HepG2 (cell line): ENCODE measurements around the gene ISCU. TPM values are rescaled to one million over a fixed set of nuclear protein-coding genes. Genes with fewer than 3 reads are reported as not detected.

Experiments used
- BCL3 ChIP-seq: sonication (generic); formaldehyde crosslinking; IDR thresholded peaks from 2 replicates; pipeline ENCODE4 v1.5.1; 2020; ENCODE audit warnings: mild to moderate bottlenecking, missing genetic modification reagents, moderate library complexity
- KLF12 ChIP-seq: sonication (generic); formaldehyde crosslinking; IDR thresholded peaks from 2 replicates; pipeline ENCODE4 v1.4.0; 2020; ENCODE audit warnings: missing genetic modification reagents, borderline replicate concordance
- MEIS1 ChIP-seq: sonication (generic); formaldehyde crosslinking; IDR thresholded peaks from 2 replicates; pipeline ENCODE4 v1.9.0; 2021; ENCODE audit warnings: mild to moderate bottlenecking, missing genetic modification reagents, moderate library complexity, borderline replicate concordance
- MTERF4 ChIP-seq: sonication (generic); formaldehyde crosslinking; IDR thresholded peaks from 2 replicates; pipeline ENCODE4 v1.8.0; 2023; ENCODE audit warnings: mild to moderate bottlenecking, missing genetic modification reagents
- MXD1 ChIP-seq: sonication (generic); formaldehyde crosslinking; IDR thresholded peaks from 2 replicates; pipeline ENCODE4 v1.4.0; 2020; ENCODE audit warnings: mild to moderate bottlenecking, missing genetic modification reagents
- PITX1 ChIP-seq: sonication (generic); formaldehyde crosslinking; IDR thresholded peaks from 2 replicates; pipeline ENCODE4 v1.5.1; 2020; ENCODE audit warnings: mild to moderate bottlenecking, missing genetic modification reagents
- POLR2AphosphoS2 ChIP-seq: IDR thresholded peaks from 2 replicates; pipeline ENCODE4 v1.6.1; 2011; ENCODE audit warnings: low read depth, low read length, improper control_type of control experiment
- RELA ChIP-seq: sonication (generic); formaldehyde crosslinking; IDR thresholded peaks from 2 replicates; pipeline ENCODE4 v1.4.0; 2020; ENCODE audit warnings: missing genetic modification reagents
- SP1 ChIP-seq, 2 experiments: fragments of 450-650 bp in 1 of 2; sonication (generic) in 1 of 2; formaldehyde crosslinking in 1 of 2; IDR thresholded peaks; 2 replicates each; pipeline versions ENCODE4 v1.4.0 to v1.6.1; 2016 to 2020; ENCODE audit warnings: missing genetic modification reagents in 1 of 2
- THAP8 ChIP-seq: sonication (generic); formaldehyde crosslinking; IDR thresholded peaks from 2 replicates; pipeline ENCODE4 v1.5.1; 2020; ENCODE audit warnings: missing genetic modification reagents, mild to moderate bottlenecking, borderline replicate concordance
- ZBTB3 ChIP-seq: sonication (generic); formaldehyde crosslinking; IDR thresholded peaks from 2 replicates; pipeline ENCODE4 v1.4.0; 2020; ENCODE audit warnings: low read depth, mild to moderate bottlenecking, moderate library complexity, missing genetic modification reagents, borderline replicate concordance
- ZNF20 ChIP-seq: sonication (generic); formaldehyde crosslinking; IDR thresholded peaks from 2 replicates; pipeline ENCODE4 v1.4.0; 2020; ENCODE audit warnings: mild to moderate bottlenecking, moderate library complexity, missing genetic modification reagents
- ZNF326 ChIP-seq: sonication (generic); formaldehyde crosslinking; IDR thresholded peaks from 2 replicates; pipeline ENCODE4 v1.4.0; 2020; ENCODE audit warnings: missing genetic modification reagents, borderline replicate concordance
- ZNF562 ChIP-seq: sonication (generic); formaldehyde crosslinking; IDR thresholded peaks from 2 replicates; pipeline ENCODE4 v1.8.0; 2022; ENCODE audit warnings: missing genetic modification reagents, borderline replicate concordance
- ZNF567 ChIP-seq: sonication (generic); formaldehyde crosslinking; IDR thresholded peaks from 2 replicates; pipeline ENCODE4 v1.8.1; 2023; ENCODE audit warnings: mild to moderate bottlenecking, missing genetic modification reagents, borderline replicate concordance
- ZNF674 ChIP-seq: sonication (generic); formaldehyde crosslinking; IDR thresholded peaks from 2 replicates; pipeline ENCODE4 v1.5.0; 2020; ENCODE audit warnings: low read depth, mild to moderate bottlenecking, missing genetic modification reagents
- ZSCAN22 ChIP-seq: sonication (generic); formaldehyde crosslinking; IDR thresholded peaks from 2 replicates; pipeline ENCODE4 v1.4.0; 2020; ENCODE audit warnings: mild to moderate bottlenecking, missing genetic modification reagents
- polyA plus RNA-seq, 8 experiments: library from polyadenylated mRNA; depleted of rRNA in 3 of 8; stranded (reverse) in 7 of 8; unstranded in 1 of 8; fragments of >200 nt; fragmentation: Illumina TruSeq in 4 of 8; extraction: Trizol in 4 of 8; gene quantifications; 2 replicates each; pipeline versions ENCODE4 v1.2.1 to v1.2.3, GENCODE V29; 2011 to 2016; ENCODE audit warnings: low read depth in 4 of 8, missing spikeins in 1 of 8, mixed read lengths in 1 of 8; ENCODE audit not compliant: insufficient read depth in 1 of 8
- total RNA-seq, 5 experiments: library from RNA; depleted of rRNA; stranded (reverse); fragments of >200 nt; fragmentation: Illumina TruSeq; extraction: Trizol; gene quantifications; 2 replicates each; pipeline ENCODE4 v1.2.3, GENCODE V29; 2016; ENCODE audit warnings: low read depth in 1 of 5
- TF ChIP-seq, protein P1 (sequence below): IDR thresholded peaks from 2 replicates; pipeline ENCODE4 v1.6.1; 2016; ENCODE audit warnings: mild to moderate bottlenecking, missing biosample characterization, missing genetic modification reagents
- TF ChIP-seq, protein P2 (sequence below): sonication (generic); formaldehyde crosslinking; IDR thresholded peaks from 2 replicates; pipeline ENCODE4 v1.4.0; 2020; ENCODE audit warnings: missing genetic modification reagents, mild to moderate bottlenecking, borderline replicate concordance

ISCU gene
- total and polyA plus RNA-seq, 2 of the 13 experiments (the other 11 are each of a cell fraction or from before 2014, with no cell fraction given): 94.4 to 107 TPM

DNA sequence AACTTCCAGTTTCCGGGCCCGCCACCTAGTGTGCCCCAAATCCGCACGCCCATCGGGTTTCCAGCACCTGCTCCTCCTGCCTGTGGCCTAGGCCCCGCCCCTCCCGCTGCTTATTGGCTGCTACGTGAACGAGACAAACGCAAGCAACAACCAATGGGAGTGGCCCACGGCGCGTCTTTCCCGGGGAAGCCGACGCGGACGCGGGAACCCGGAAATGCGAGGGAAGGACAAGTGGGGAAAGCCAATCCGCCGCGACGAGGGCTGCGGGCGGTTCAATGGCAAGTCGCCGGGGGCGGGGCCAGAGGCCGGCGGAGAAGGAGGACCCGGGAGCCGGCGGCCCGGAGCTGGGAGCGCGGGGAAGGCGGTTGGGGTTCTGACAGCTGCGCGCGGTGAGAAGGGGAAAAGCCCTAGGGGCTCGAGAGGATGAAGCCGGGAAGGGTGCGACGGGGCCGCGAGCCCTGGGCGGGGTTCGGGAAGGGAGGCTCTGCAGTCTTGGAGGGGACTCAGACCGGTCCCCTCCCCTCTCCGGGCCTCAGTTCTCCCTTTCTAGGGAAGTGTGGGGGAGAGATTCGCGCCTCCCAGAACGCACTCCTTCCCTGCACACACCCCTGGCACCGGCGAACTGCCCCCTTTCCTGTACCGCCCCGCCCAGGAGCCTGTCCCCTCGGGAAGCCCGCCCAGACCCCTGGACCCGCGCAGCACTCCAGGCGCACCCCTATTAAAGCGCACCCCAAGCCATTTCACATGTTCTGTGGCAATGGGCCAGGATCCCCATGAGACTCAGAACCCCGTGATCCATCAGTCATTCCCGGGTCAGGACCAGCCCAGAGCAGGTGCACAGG, 47.2 kb upstream of the ISCU start, which contains the start of gene FICD (continued):
- TF ChIP-seq MXD1 (CRISPR knock-in tag) (peak; percentile 64; the same call in 1 of the 2 replicates), ZBTB3 (CRISPR knock-in tag) (no peak), ZNF567 (no peak), MEIS1 (CRISPR knock-in tag) (no peak), SP1 (IDR thresholded peaks at IDR 0.05) (no peak), SP1 (CRISPR knock-in tag; IDR thresholded peaks at IDR 0.05) (peak; percentile 81), ZNF674 (CRISPR knock-in tag) (no peak), ZNF326 (no peak), ZSCAN22 (CRISPR knock-in tag) (no peak), ZNF20 (no peak), RELA (CRISPR knock-in tag) (peak; percentile 51; the same call in 1 of the 2 replicates), POLR2AphosphoS2 (0 out of 2 replicates have a peak, but pooled peaks have one; percentile 63), PITX1 (CRISPR knock-in tag) (no peak), BCL3 (no peak), THAP8 (CRISPR knock-in tag) (no peak), ZNF562 (CRISPR knock-in tag) (no peak), MTERF4 (no peak), KLF12 (no peak)
- TF ChIP-seq, protein P1, sequence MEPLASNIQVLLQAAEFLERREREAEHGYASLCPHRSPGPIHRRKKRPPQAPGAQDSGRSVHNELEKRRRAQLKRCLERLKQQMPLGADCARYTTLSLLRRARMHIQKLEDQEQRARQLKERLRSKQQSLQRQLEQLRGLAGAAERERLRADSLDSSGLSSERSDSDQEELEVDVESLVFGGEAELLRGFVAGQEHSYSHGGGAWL (CRISPR knock-in tag): no peak
- TF ChIP-seq, protein P2, sequence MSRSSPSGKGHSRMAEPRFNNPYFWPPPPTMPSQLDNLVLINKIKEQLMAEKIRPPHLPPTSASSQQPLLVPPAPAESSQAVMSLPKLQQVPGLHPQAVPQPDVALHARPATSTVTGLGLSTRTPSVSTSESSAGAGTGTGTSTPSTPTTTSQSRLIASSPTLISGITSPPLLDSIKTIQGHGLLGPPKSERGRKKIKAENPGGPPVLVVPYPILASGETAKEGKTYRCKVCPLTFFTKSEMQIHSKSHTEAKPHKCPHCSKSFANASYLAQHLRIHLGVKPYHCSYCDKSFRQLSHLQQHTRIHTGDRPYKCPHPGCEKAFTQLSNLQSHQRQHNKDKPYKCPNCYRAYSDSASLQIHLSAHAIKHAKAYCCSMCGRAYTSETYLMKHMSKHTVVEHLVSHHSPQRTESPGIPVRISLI: no peak
